HG03571 (cell line): ENCODE measurements around the gene BCL6.

Source experiments
- ATAC-seq: cut with Tn5 transposase; IDR thresholded peaks from one replicate; pipeline ENCODE4 v1.9.1; 2021; ENCODE audit not compliant: unreplicated experiment

Gene BCL6

DNA sequence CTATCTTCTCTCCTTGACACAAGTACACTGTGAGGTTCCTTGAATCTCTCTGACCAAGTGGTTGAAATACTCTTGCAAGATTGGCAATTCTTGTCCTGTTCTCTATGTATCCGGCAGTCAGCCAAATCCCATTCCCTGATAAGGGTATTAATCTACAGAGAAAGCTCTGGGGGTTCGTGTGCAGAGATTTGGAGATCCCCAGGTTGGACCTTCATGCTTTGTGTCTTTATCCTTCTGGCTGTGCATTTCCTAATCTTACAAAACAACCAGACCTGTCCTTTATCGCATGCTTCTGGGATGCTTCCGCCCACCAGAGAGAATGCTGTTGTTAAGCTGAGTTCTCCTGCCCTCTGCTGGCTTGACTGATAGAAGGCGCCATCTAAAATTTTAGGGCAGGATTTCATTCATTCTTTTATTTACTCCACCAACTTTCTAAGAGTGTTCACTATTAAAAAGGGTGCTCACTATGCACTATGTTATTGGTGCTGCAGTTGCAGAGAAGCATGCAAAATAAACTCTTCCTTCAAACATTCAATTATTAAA lies 66.5 kb downstream of the BCL6 start:
- ATAC-seq = no peak

DNA sequence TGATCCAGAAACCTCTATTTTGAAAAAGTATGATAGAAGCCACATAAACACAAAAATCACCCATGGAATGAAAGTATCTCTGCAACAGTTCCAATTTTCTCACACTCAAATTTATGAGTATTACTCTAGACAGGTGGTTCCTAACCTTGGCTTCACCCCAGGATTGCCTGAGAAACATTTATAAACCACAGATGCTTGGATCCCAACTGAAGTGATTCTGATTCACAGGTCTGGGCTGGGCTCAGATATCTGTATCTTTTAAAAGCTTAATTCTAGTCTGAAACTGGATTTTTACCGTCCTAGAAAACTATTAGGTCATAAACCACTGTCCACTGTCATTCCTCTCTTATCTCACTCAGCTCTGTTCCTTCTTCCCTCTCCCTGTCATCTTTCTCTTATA lies 67.7 kb downstream of the BCL6 start:
- no peak for ATAC-seq

DNA sequence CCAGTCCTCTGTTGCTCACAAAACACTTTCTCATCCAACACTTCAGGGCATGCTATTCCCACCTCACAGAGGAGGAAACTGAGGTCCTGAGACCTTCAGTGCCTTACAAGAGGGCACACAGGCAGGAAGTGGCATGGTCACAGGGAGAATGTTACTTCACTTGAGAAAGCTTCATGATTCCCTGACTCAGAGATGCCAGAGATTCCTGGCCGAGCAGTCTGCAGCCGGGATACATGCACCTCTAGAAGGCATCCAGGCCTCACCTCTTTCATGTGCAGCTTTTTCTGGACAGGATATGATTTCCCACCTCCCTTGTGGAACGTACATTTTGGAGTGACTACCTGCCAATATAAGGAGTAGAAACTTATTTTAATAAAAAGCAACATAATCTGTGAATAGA lies 72.3 kb downstream of the BCL6 start:
- ATAC-seq = no peak
